Activated naive CD4-positive, alpha-beta T cell treated with Interleukin-2 at 50 U/mL for 16 hours (primary cell): ENCODE measurements around the gene CNKSR2.

Experiments used
- DNase-seq: peaks from one replicate; pipeline ENCODE4 v3.0.0-alpha.2; 2020

CNKSR2 gene

GRCh38 chrX:21616386-21616785 is 242.2 kb downstream of the CNKSR2 start:
- DNase-seq, result no peak

GRCh38 chrX:21620234-21620633 is 246.0 kb downstream of the CNKSR2 start:
- no peak for DNase-seq

- no peak for DNase-seq
These were observed 249.7 kb downstream of the CNKSR2 start for GRCh38 chrX:21623778-21624501.

- DNase-seq, result no peak
These were observed 257.8 kb downstream of the CNKSR2 start for GRCh38 chrX:21632027-21632426.

- no peak for DNase-seq
These were observed 264.1 kb downstream of the CNKSR2 start for GRCh38 chrX:21638311-21638710.

- no peak for DNase-seq
These were observed 265.6 kb downstream of the CNKSR2 start for GRCh38 chrX:21639775-21640174.

- DNase-seq, result no peak
These were observed 271.2 kb downstream of the CNKSR2 start for GRCh38 chrX:21645431-21645830.

GRCh38 chrX:21645886-21646285 is 271.7 kb downstream of the CNKSR2 start:
- no peak for DNase-seq

- no peak for DNase-seq
These were observed 281.8 kb downstream of the CNKSR2 start for GRCh38 chrX:21655901-21656586.

GRCh38 chrX:21656587-21657317 is 282.5 kb downstream of the CNKSR2 start:
- DNase-seq, result no peak

GRCh38 chrX:21657318-21658151 is 283.3 kb downstream of the CNKSR2 start:
- no peak for DNase-seq

- DNase-seq, result no peak
These were observed 284.0 kb downstream of the CNKSR2 start, which contains the start of gene KLHL34 for GRCh38 chrX:21658152-21658737. Gene KLHL34 (minus strand): TSS chrX:21658330. CDS start chrX:21657788, 542 bp downstream.

GRCh38 chrX:21658746-21659145 is 284.5 kb downstream of the CNKSR2 start:
- DNase-seq, result no peak

GRCh38 chrX:21659320-21659719 is 285.1 kb downstream of the CNKSR2 start:
- no peak for DNase-seq

- DNase-seq, result no peak
These were observed 285.9 kb downstream of the CNKSR2 start for GRCh38 chrX:21660156-21660555.

- no peak for DNase-seq
These were observed 287.1 kb downstream of the CNKSR2 start for GRCh38 chrX:21661316-21661715.

GRCh38 chrX:21662761-21663160 is 288.5 kb downstream of the CNKSR2 start:
- DNase-seq, result no peak

GRCh38 chrX:21666252-21666651 is 292.0 kb downstream of the CNKSR2 start:
- DNase-seq, result no peak

GRCh38 chrX:21666679-21667078 is 292.5 kb downstream of the CNKSR2 start:
- no peak for DNase-seq

- no peak for DNase-seq
These were observed 300.4 kb downstream of the CNKSR2 start for GRCh38 chrX:21674430-21675186.

- DNase-seq, result no peak
These were observed 301.7 kb downstream of the CNKSR2 start for GRCh38 chrX:21675931-21676330.
